ENCODE data around the gene TMEM14A. TPM values are rescaled to one million over a fixed set of nuclear protein-coding genes. Genes with fewer than 3 reads are reported as not detected.

Gene TMEM14A
- total RNA-seq, 1 experiment from 2014 or later = 7.3 TPM

- H3K9me3 Mint-ChIP-seq = peaks cover 0 to 3% of the 10 kb centered on the region in 2 experiments; a peak in 2 of 5 replicates
- no peak overlapping the region for H3K4me3 Mint-ChIP-seq
- no peak overlapping the region for H2BK5ac ChIP-seq (ENCODE audit: insufficient read length, low read length)
- H2BK120ac ChIP-seq (ENCODE audit: low read depth, low read length, poor library complexity, severe bottlenecking) = no peak overlapping the region
- no peaks in the 10 kb centered on the region for H3K36me3 Mint-ChIP-seq (ENCODE audit: insufficient read depth in 1 of 3, low read depth in 3 of 3)
- H4K20me1 ChIP-seq (ENCODE audit: control insufficient read depth, insufficient read depth, insufficient read length) = no peaks in the 10 kb centered on the region
- H3K27me3 ChIP-seq (ENCODE audit: insufficient read depth, low read length) = no peaks in the 10 kb centered on the region
- no peak overlapping the region for H3K27ac ChIP-seq (ENCODE audit: insufficient read length, low read depth, low read length)
- no peaks in the 10 kb centered on the region for H3K79me1 ChIP-seq (ENCODE audit: insufficient read depth, low read depth, low read length, poor library complexity, severe bottlenecking)
- no peaks in the 10 kb centered on the region for H3K4me1 ChIP-seq (ENCODE audit: insufficient read depth, low read length)
- no peak overlapping the region for H3K9ac ChIP-seq (ENCODE audit: extremely low read depth, insufficient read length, low read length)
- no peak overlapping the region for H2BK15ac ChIP-seq (ENCODE audit: low read depth, low read length)
- no peaks in the 10 kb centered on the region for H3K9me3 ChIP-seq (ENCODE audit: control insufficient read depth, low read depth, low read length)
- H3K23me2 ChIP-seq (ENCODE audit: insufficient read length, low read depth, low read length, poor library complexity, severe bottlenecking) = no peaks in the 10 kb centered on the region
- no peak overlapping the region for H2BK20ac ChIP-seq (ENCODE audit: low read depth, low read length, poor library complexity, severe bottlenecking)
- TF ChIP-seq CTCF (conservative IDR thresholded peaks at IDR 0.05) = no peak
- no peak overlapping the region for H3K27ac Mint-ChIP-seq
- H3T11ph ChIP-seq (ENCODE audit: low read length) = no peak overlapping the region
- H4K91ac ChIP-seq (ENCODE audit: insufficient read length, low read depth, low read length) = no peak overlapping the region
- no peak for DNase-seq
- no peak overlapping the region for H4K8ac ChIP-seq (replicated peaks; ENCODE audit: insufficient read length, low read depth, low read length)
- H3K79me2 ChIP-seq (ENCODE audit: insufficient read depth, low read length) = no peaks in the 10 kb centered on the region
- no peak overlapping the region for H3K56ac ChIP-seq (ENCODE audit: insufficient read length, low read depth, low read length)
- H2BK12ac ChIP-seq (ENCODE audit: insufficient read length, low read depth, low read length) = no peak overlapping the region
- H3K4me1 Mint-ChIP-seq = peaks cover 4 to 6% of the 10 kb centered on the region in 2 experiments; a peak in 3 of 4 replicates
- no peak overlapping the region for H3K18ac ChIP-seq (ENCODE audit: insufficient read length, low read depth, low read length)
- no peak overlapping the region for H3K4ac ChIP-seq (ENCODE audit: low read depth, low read length)
- no peak overlapping the region for H2AFZ ChIP-seq (ENCODE audit: low read length)
- H3K4me2 ChIP-seq (ENCODE audit: insufficient read depth, insufficient read length, low read length) = no peak overlapping the region
- no peak overlapping the region for H2AK5ac ChIP-seq (ENCODE audit: insufficient read length, low read length)
- H4K5ac ChIP-seq (ENCODE audit: insufficient read length, low read depth, low read length) = no peak overlapping the region
- H3K23ac ChIP-seq (ENCODE audit: insufficient read length, low read depth, low read length) = no peak overlapping the region
- H3K27me3 Mint-ChIP-seq (ENCODE audit: low read depth) = peaks cover 2% of the 10 kb centered on the region; the same call in 1 of the 2 replicates
- no CpG with 5 or more reads among the region's 2 CpGs for WGBS (ENCODE audit: extremely low coverage, insufficient read length, low lambda C conversion rate)
- no peak overlapping the region for H3K14ac ChIP-seq (ENCODE audit: insufficient read depth, low read length)
Observed at GRCh38 chr6:52622810-52623209, 48.1 kb upstream of the TMEM14A start.
